ENCODE measurements around the gene CENPH.
"Not testable (repeated sequence)": the region's sequence is repeated elsewhere in the genome, so short reads cannot be mapped to it uniquely, and the experiment has no call there.

The CENPH gene

DNA sequence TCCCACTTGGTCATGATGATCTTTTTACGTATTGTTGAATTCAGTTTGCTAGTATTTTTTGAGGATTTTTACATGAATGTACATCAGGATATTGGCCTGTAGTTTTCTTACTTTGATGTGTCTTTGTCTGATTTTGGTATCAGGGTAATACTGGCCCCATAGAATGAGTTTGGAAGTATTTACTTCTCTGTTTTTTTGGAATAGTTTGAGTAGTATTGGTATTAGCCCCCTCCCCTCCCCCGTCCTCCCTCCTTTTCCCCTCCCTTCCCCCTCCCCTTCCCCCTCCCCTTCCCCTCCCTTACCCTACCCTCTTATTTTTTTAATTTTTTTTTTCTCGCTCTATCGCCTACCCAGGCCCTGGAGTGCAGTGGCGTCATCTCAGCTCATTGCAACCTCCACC, 55.6 kb downstream of the CENPH start:
- H3K9me3 ChIP-seq (ENCODE audit: control insufficient read depth in 2 of 2, low read length in 2 of 2): no peaks in the 10 kb centered on the region

GRCh38 chr5:69248019-69248418, 58.6 kb downstream of the CENPH start:
- H3K27ac ChIP-seq (ENCODE audit: low read length): no peak overlapping the region
- no peaks in the 10 kb centered on the region for H3K4me1 ChIP-seq (ENCODE audit: control insufficient read depth, insufficient read depth, low read length)
- H3K27me3 ChIP-seq (ENCODE audit: control insufficient read depth in 1 of 2, insufficient read depth in 2 of 2, low read length in 2 of 2): no peaks in the 10 kb centered on the region
- H3K36me3 ChIP-seq (ENCODE audit: control insufficient read depth in 2 of 2, insufficient read depth in 2 of 2, low read length in 2 of 2): no peaks in the 10 kb centered on the region
- no peak overlapping the region for H3K9ac ChIP-seq (ENCODE audit: low read length in 2 of 2)
- no peaks in the 10 kb centered on the region for H3K9me3 ChIP-seq (ENCODE audit: control insufficient read depth in 2 of 2, low read length in 2 of 2)
- no peak overlapping the region for H3K4me3 ChIP-seq (ENCODE audit: low read length in 2 of 2)

More for the DNA sequence above, 55.6 kb downstream of the CENPH start:
- Histone ChIP-seq H3K4me3 (ENCODE audit: low read length in 2 of 2) (no peak overlapping the region), H3K4me1 (ENCODE audit: control insufficient read depth, insufficient read depth, low read length) (no peaks in the 10 kb centered on the region), H3K9ac (ENCODE audit: low read length in 2 of 2) (no peak overlapping the region), H3K27ac (ENCODE audit: low read length) (no peak overlapping the region), H3K27me3 (ENCODE audit: control insufficient read depth in 1 of 2, insufficient read depth in 2 of 2, low read length in 2 of 2) (no peaks in the 10 kb centered on the region), H3K36me3 (ENCODE audit: control insufficient read depth in 2 of 2, insufficient read depth in 2 of 2, low read length in 2 of 2) (no peaks in the 10 kb centered on the region)

DNA sequence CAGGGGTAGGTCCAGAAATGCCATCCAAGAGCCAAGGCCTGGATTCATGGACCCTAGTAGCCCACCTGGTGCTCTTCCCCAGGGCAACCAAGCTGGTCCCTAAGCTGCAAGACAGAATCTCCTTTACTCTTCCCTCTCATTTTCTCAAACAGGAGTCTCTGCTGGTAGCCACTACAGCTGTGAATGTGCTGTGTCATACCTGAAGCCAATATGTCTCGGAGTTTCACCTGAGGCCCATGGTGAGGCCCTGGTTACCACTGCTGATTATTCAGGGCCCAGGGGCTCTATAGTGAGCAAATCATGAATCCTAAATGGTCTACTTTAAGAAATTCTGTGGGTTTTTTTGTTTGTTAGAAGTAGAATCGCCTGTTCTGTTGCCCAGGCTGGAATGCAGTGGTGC, 61.2 kb downstream of the CENPH start:
- Histone ChIP-seq H3K9me3 (ENCODE audit: control insufficient read depth in 2 of 2, low read length in 2 of 2) (no peaks in the 10 kb centered on the region), H3K27ac (ENCODE audit: low read length) (no peak overlapping the region), H3K4me3 (ENCODE audit: low read length in 2 of 2) (no peak overlapping the region), H3K36me3 (ENCODE audit: control insufficient read depth in 2 of 2, insufficient read depth in 2 of 2, low read length in 2 of 2) (no peaks in the 10 kb centered on the region), H3K9ac (ENCODE audit: low read length in 2 of 2) (no peak overlapping the region), H3K27me3 (ENCODE audit: control insufficient read depth in 1 of 2, insufficient read depth in 2 of 2, low read length in 2 of 2) (no peaks in the 10 kb centered on the region), H3K4me1 (ENCODE audit: control insufficient read depth, insufficient read depth, low read length) (no peaks in the 10 kb centered on the region)

GRCh38 chr5:69252437-69252836, 63.1 kb downstream of the CENPH start:
- H3K36me3 ChIP-seq (ENCODE audit: control insufficient read depth in 2 of 2, insufficient read depth in 2 of 2, low read length in 2 of 2): peaks cover 7 to 8% of the 10 kb centered on the region in 2 donors
- no peaks in the 10 kb centered on the region for H3K4me1 ChIP-seq (ENCODE audit: control insufficient read depth, insufficient read depth, low read length)
- no peak overlapping the region for H3K27ac ChIP-seq (ENCODE audit: low read length)
- no peaks in the 10 kb centered on the region for H3K9me3 ChIP-seq (ENCODE audit: control insufficient read depth in 2 of 2, low read length in 2 of 2)
- H3K9ac ChIP-seq (ENCODE audit: low read length in 2 of 2): no peak overlapping the region
- H3K27me3 ChIP-seq (ENCODE audit: control insufficient read depth in 1 of 2, insufficient read depth in 2 of 2, low read length in 2 of 2): no peaks in the 10 kb centered on the region
- no peak overlapping the region for H3K4me3 ChIP-seq (ENCODE audit: low read length in 2 of 2)

DNA sequence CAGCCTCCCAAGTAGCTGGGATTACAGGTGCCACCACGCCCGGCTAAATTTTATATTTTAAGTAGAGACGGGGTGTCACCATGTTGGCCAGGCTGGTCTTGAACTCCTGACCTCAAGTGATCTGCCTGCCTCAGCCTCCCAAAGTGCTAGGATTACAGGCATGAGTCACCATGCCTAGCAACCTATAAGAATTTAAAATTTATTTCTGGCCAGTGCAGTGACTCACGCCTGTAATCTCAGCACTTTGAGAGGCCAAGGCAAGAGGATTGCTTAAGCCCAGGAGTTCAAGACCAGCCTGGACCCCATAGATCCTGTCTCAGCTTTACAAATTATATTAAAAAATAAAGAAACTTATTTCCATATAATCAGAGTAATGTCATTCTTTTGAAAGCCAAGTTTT, 66.6 kb downstream of the CENPH start:
- peaks cover 18 to 22% of the 10 kb centered on the region in 2 donors for H3K36me3 ChIP-seq (ENCODE audit: control insufficient read depth in 2 of 2, insufficient read depth in 2 of 2, low read length in 2 of 2)
- not testable (repeated sequence) for H3K27me3 ChIP-seq (ENCODE audit: control insufficient read depth in 1 of 2, insufficient read depth in 2 of 2, low read length in 2 of 2); H3K4me1 ChIP-seq (ENCODE audit: control insufficient read depth, insufficient read depth, low read length); H3K9me3 ChIP-seq (ENCODE audit: control insufficient read depth in 2 of 2, low read length in 2 of 2); H3K9ac ChIP-seq (ENCODE audit: low read length in 2 of 2); H3K4me3 ChIP-seq (ENCODE audit: low read length in 2 of 2); H3K27ac ChIP-seq (ENCODE audit: low read length)

- H3K27me3 ChIP-seq (ENCODE audit: control insufficient read depth in 1 of 2, insufficient read depth in 2 of 2, low read length in 2 of 2): no peaks in the 10 kb centered on the region
- peaks cover 21 to 25% of the 10 kb centered on the region in 2 donors for H3K36me3 ChIP-seq (ENCODE audit: control insufficient read depth in 2 of 2, insufficient read depth in 2 of 2, low read length in 2 of 2)
- no peaks in the 10 kb centered on the region for H3K4me1 ChIP-seq (ENCODE audit: control insufficient read depth, insufficient read depth, low read length)
- no peaks in the 10 kb centered on the region for H3K9me3 ChIP-seq (ENCODE audit: control insufficient read depth in 2 of 2, low read length in 2 of 2)
- no peak overlapping the region for H3K27ac ChIP-seq (ENCODE audit: low read length)
- H3K9ac ChIP-seq (ENCODE audit: low read length in 2 of 2): no peak overlapping the region
- H3K4me3 ChIP-seq (ENCODE audit: low read length in 2 of 2): no peak overlapping the region
These were observed 68.2 kb downstream of the CENPH start for GRCh38 chr5:69257577-69257976.
